DND-41 (cell line): ENCODE measurements around the gene KCNC3.
A peak's percentile ranks its signal among the peaks of the same experiment; 100 is the strongest.

Experiments used
- ATAC-seq: fragments of 200-7000 bp; cut with Tn5 transposase; 3 replicates; pipeline ENCODE4 v1.9.1; 2021; ENCODE audit warnings: low read depth; ENCODE audit not compliant: insufficient read depth
- DNase-seq: peaks from one replicate; pipeline ENCODE4 v3.0.0-alpha.2; 2020
- H2AFZ ChIP-seq: 2 replicates; pipeline ENCODE4 v1.6.0; 2012; ENCODE audit warnings: low read depth, low read length
- H3K27ac ChIP-seq: 2 replicates; pipeline ENCODE4 v1.5.1; 2012; ENCODE audit warnings: low read length, inconsistent platforms
- H3K27me3 ChIP-seq: fragments of 200-600 bp; sonication (generic); 2 replicates; pipeline ENCODE4 v1.6.0; 2012; ENCODE audit warnings: low read length, mild to moderate bottlenecking, inconsistent platforms; ENCODE audit not compliant: insufficient read depth, poor library complexity
- H3K36me3 ChIP-seq: 2 replicates; pipeline ENCODE4 v1.5.1; 2012; ENCODE audit warnings: low read length, inconsistent platforms; ENCODE audit not compliant: insufficient read depth
- H3K4me1 ChIP-seq: 2 replicates; pipeline ENCODE4 v1.5.1; 2012; ENCODE audit warnings: mild to moderate bottlenecking, low read length; ENCODE audit not compliant: insufficient read depth
- H3K4me2 ChIP-seq: 2 replicates; pipeline ENCODE4 v1.6.0; 2012; ENCODE audit warnings: mild to moderate bottlenecking, moderate library complexity, low read length, inconsistent platforms; ENCODE audit not compliant: insufficient read depth
- H3K4me3 ChIP-seq, 2 experiments: fragments of 200-600 bp in 1 of 2; shearing (Covaris generic) in 1 of 2; 2 replicates each; pipeline ENCODE4 v1.5.1; 2012 to 2016; ENCODE audit warnings: inconsistent platforms in 2 of 2, low read length in 2 of 2, mild to moderate bottlenecking in 2 of 2, low read depth in 1 of 2, moderate library complexity in 1 of 2
- H3K79me2 ChIP-seq: 2 replicates; pipeline ENCODE4 v1.6.0; 2012; ENCODE audit warnings: low read length, inconsistent platforms; ENCODE audit not compliant: insufficient read depth
- H3K9ac ChIP-seq: 2 replicates; pipeline ENCODE4 v1.6.0; 2012; ENCODE audit warnings: low read depth, mild to moderate bottlenecking, inconsistent platforms, low read length, moderate library complexity
- H3K9me3 ChIP-seq: 2 replicates; pipeline ENCODE4 v1.5.1; 2012; ENCODE audit warnings: low read length, moderate library complexity, mild to moderate bottlenecking, inconsistent platforms; ENCODE audit not compliant: insufficient read depth, severe bottlenecking
- H4K20me1 ChIP-seq: 2 replicates; pipeline ENCODE4 v1.6.0; 2012; ENCODE audit warnings: low read length; ENCODE audit not compliant: insufficient read depth
- CTCF ChIP-seq: IDR thresholded peaks from 2 replicates; pipeline ENCODE4 v1.5.1; 2012; ENCODE audit warnings: borderline replicate concordance, low read length, moderate library complexity, mild to moderate bottlenecking; ENCODE audit not compliant: poor library complexity, severe bottlenecking; ENCODE audit errors: extremely low read depth
- EZH2 ChIP-seq: IDR thresholded peaks from 3 replicates; pipeline ENCODE4 v1.6.1; 2012; ENCODE audit warnings: borderline replicate concordance, low read depth, mild to moderate bottlenecking, moderate library complexity, low read length, inconsistent platforms; ENCODE audit not compliant: severe bottlenecking

The KCNC3 gene

GRCh38 chr19:50315773-50316448 is 13.3 kb downstream of the KCNC3 start:
- Histone ChIP-seq H3K36me3 (no peaks in the 10 kb centered on the region), H4K20me1 (no peaks in the 10 kb centered on the region), H3K27ac (no peak overlapping the region), H2AFZ (peak overlapping the region; percentile 67), H3K27me3 (no peaks in the 10 kb centered on the region), H3K9ac (peak overlapping the region; percentile 36), H3K4me1 (peaks cover 7% of the 10 kb centered on the region; the same call in 1 of the 2 replicates), H3K9me3 (no peaks in the 10 kb centered on the region), H3K4me3 (peak overlapping the region in 1 of 2 experiments; percentile 42; a peak in 2 of 4 replicates), H3K79me2 (no peaks in the 10 kb centered on the region), H3K4me2 (peak overlapping the region; percentile 55)
- DNase-seq (peak; percentile 49), ATAC-seq (peak; percentile 68)
- TF ChIP-seq EZH2 (no peak), CTCF (peak; percentile 13)

GRCh38 chr19:50314724-50315708 is 14.2 kb downstream of the KCNC3 start:
- H3K27me3 ChIP-seq: no peaks in the 10 kb centered on the region
- H3K4me1 ChIP-seq: peaks cover 7% of the 10 kb centered on the region; the same call in 1 of the 2 replicates
- H3K9me3 ChIP-seq: no peaks in the 10 kb centered on the region
- no peak overlapping the region for H3K27ac ChIP-seq
- no peak overlapping the region for H2AFZ ChIP-seq
- ATAC-seq (no peak), DNase-seq (no peak)
- no peak overlapping the region; the same call in 1 of the 2 replicates for H3K4me2 ChIP-seq
- no peaks in the 10 kb centered on the region for H4K20me1 ChIP-seq
- H3K4me3 ChIP-seq: no peak overlapping the region
- H3K9ac ChIP-seq: no peak overlapping the region
- H3K79me2 ChIP-seq: no peaks in the 10 kb centered on the region
- H3K36me3 ChIP-seq: no peaks in the 10 kb centered on the region
- no peak for TF ChIP-seq CTCF
- no peak for TF ChIP-seq EZH2

- TF ChIP-seq EZH2: no peak
- no peak overlapping the region for H3K9ac ChIP-seq
- H3K27me3 ChIP-seq: no peaks in the 10 kb centered on the region
- no peaks in the 10 kb centered on the region for H3K36me3 ChIP-seq
- no peak overlapping the region for H2AFZ ChIP-seq
- no peak overlapping the region for H3K4me2 ChIP-seq
- H3K9me3 ChIP-seq: no peaks in the 10 kb centered on the region
- no peak for ATAC-seq
- H3K79me2 ChIP-seq: no peaks in the 10 kb centered on the region
- DNase-seq: no peak
- no peaks in the 10 kb centered on the region; the same call in 1 of the 2 replicates for H4K20me1 ChIP-seq
- H3K27ac ChIP-seq: no peak overlapping the region
- H3K4me1 ChIP-seq: peaks cover 7% of the 10 kb centered on the region; the same call in 1 of the 2 replicates
- no peak overlapping the region for H3K4me3 ChIP-seq
Measured at GRCh38 chr19:50313812-50314536, 15.2 kb downstream of the KCNC3 start.
